Medulla oblongata (tissue), 1 donor: Measurements from ENCODE around the gene HOOK2.
A peak's percentile ranks its signal among the peaks of the same experiment; 100 is the strongest.

Experiments used
- DNase-seq: peaks from one replicate; pipeline ENCODE4 v3.0.0-alpha.2; 2015; ENCODE audit errors: extremely low spot score

HOOK2 gene

DNA sequence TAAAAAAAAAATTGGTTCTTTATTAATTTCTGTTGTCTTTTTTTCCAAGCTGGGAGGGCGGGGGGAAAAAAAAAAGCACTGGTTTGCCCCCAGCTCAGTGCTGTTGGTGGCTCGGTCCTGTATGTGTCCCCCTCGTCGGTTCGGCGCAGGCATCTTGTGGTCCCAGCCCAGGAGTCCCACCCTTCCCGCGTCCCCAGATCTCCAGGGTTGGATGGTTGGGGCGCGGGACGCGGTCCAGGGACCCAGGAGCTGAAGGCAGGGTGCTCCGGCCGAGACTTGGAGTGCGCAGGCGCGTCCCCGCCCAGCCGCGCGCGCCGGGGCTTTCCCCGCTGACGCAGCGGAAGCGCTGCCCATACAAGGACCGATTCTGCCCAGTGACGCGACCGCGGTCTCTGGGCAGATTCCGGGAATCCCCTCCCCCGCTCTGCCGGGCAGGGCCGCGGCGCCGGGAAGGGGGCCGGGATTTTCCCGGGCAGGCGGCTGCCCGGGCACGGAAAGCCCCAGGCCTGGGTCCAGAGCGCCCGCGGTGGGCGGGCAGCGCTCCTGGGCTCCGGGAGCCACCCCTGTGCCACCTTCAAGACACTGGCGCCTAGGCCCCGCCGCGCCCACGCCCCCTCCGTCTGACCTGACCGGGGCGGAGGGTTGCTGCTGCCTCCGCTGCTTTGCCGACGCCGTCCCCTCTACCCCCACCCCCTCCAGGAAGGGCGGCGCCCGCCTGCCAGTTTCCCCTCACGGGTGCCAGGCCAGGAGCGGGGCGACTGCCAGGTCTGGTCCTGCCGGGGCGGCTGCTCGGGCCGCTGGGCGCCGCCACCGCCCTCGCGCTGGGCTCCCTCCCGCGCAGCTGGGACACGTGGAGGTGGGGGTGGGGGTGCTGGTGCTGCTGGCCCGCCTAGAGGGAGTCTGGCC is 18.2 kb upstream of the HOOK2 start:
- peak; percentile 97 for DNase-seq

DNA sequence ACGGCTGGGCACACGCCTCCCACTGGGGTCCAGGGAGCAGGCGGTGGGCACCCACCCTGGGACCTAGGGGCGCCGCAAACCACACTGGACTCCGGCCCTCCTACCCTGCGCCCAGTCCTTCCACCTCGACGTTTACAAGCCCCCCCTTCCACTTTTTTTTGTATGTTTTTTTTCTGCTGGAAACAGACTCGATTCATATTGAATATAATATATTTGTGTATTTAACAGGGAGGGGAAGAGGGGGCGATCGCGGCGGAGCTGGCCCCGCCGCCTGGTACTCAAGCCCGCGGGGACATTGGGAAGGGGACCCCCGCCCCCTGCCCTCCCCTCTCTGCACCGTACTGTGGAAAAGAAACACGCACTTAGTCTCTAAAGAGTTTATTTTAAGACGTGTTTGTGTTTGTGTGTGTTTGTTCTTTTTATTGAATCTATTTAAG is 17.5 kb upstream of the HOOK2 start:
- no peak for DNase-seq

DNA sequence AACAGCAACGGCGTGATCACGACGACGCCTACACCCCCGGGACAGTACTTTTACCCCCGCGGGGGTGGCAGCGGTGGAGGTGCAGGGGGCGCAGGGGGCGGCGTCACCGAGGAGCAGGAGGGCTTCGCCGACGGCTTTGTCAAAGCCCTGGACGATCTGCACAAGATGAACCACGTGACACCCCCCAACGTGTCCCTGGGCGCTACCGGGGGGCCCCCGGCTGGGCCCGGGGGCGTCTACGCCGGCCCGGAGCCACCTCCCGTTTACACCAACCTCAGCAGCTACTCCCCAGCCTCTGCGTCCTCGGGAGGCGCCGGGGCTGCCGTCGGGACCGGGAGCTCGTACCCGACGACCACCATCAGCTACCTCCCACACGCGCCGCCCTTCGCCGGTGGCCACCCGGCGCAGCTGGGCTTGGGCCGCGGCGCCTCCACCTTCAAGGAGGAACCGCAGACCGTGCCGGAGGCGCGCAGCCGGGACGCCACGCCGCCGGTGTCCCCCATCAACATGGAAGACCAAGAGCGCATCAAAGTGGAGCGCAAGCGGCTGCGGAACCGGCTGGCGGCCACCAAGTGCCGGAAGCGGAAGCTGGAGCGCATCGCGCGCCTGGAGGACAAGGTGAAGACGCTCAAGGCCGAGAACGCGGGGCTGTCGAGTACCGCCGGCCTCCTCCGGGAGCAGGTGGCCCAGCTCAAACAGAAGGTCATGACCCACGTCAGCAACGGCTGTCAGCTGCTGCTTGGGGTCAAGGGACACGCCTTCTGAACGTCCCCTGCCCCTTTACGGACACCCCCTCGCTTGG is 16.9 kb upstream of the HOOK2 start:
- peak; percentile 55 for DNase-seq

DNA sequence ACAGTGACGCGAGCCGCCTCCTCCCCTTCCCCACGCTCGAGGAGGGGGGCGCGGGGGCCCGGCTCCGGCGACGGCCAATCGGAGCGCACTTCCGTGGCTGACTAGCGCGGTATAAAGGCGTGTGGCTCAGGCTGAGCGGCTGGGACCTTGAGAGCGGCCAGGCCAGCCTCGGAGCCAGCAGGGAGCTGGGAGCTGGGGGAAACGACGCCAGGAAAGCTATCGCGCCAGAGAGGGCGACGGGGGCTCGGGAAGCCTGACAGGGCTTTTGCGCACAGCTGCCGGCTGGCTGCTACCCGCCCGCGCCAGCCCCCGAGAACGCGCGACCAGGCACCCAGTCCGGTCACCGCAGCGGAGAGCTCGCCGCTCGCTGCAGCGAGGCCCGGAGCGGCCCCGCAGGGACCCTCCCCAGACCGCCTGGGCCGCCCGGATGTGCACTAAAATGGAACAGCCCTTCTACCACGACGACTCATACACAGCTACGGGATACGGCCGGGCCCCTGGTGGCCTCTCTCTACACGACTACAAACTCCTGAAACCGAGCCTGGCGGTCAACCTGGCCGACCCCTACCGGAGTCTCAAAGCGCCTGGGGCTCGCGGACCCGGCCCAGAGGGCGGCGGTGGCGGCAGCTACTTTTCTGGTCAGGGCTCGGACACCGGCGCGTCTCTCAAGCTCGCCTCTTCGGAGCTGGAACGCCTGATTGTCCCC is 16.1 kb upstream of the HOOK2 start, which contains the start of gene JUNB:
Gene JUNB (plus strand): TSS at position 142 of the 706 bp plus-strand sequence. CDS start 286 bp downstream, at position 428.
- DNase-seq = peak; percentile 98

DNA sequence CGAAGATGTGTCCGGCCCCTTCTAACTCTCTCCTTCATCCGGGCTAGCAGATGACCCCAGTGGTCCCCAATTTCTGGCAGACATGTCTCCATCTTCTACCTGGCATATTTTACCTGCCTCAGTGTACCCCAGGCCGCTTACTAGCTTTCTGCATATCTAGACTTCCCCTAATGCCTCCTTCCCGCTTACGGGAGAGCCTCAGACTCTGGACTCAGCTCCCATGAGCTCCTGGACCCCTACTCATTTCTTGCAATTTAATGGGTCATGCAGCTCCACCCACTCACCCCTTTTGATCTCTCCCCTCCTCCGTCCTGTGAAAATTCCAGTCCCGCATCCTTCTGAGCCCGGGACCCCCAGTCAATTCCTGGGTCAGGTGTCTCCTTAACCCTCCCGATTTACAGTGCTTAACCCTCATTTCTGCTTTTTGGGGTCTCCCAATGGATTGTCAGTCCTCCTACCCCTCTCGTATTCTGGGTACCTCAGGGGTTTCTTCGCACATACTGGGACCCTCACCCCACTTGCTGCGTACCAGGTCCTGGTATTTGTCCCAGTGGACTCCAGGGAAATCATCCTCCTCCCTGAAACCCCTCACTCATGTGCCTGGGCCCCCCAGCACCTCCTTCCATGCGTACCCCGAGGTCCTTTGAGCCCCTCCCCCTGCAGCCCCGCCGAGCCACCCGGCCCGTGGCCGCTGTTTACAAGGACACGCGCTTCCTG is 15.4 kb upstream of the HOOK2 start:
- peak; percentile 48 for DNase-seq

DNA sequence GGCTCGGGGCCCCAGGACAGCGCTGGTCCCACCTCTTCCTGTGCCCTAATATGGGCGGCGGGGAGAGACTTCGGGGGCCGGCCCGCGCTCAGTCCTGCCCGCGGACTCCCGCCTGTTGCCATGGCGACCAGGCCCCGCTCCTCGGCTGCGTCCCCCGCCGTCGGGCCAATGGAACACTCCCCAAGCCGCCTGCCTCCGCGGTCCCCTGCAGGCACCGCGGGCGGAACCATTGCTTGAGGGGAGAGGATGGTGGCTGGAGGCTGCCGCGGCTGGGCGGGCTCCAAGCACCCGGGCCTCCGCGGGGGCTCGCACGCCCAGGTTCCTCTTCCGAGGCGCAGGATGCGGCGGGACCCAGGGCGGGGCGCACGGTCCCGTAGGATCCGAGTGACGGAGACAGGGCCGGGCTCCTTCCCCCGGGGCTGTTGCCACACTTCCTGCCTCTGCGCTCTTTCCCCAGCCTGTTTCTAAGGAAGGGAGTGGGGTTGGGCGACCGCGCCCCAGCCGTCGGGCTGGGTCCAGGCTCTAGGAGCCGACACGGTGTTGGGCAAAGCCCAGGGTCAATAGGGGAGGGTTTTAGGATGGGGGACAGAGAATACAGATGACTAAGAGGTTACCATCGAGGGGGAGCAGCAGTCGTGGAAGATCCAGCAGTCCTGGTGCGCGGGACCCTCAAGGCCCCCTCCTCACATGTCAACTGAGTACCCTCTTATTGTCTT is 14.7 kb upstream of the HOOK2 start:
- peak; percentile 96 for DNase-seq

DNA sequence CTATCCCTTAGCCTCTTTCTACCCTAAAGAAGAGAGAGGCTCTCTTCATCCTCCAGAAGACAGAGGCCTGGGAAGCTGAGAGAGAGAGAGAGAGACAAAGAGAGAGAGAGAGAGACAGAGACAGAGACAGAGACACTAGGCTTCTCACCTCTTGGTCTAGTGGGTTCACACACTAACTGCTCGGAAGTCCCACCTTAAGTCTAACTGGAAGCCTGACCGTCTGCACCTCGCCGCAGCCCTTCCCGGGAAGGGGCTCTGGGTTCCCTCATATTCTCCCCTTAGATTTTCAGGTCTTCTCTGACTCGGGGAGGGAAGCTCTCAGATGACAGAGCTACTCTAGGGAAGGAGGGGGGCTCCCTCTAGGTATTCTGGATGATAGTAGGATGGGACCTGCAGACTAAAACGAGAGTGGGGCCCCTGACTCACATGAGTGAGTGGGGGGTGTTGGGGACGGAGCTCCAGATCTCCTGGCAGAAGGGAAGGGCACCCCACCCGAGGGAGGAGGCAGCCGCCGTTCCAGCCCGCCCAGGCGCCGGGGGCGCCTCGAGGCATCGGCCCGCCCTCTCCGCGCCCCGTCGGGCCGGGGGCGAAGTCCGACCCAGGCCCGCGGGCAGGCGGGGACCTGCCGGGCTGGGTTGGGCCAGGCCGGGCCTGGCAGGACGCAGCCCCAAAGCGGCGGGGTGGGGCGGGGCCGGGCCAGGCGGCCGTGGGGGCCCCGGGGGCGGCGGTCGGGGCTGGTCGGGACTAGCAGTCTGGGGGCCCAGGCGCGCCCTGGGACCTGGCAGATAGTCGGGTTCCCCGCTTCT is 13.9 kb upstream of the HOOK2 start:
- DNase-seq = no peak

DNA sequence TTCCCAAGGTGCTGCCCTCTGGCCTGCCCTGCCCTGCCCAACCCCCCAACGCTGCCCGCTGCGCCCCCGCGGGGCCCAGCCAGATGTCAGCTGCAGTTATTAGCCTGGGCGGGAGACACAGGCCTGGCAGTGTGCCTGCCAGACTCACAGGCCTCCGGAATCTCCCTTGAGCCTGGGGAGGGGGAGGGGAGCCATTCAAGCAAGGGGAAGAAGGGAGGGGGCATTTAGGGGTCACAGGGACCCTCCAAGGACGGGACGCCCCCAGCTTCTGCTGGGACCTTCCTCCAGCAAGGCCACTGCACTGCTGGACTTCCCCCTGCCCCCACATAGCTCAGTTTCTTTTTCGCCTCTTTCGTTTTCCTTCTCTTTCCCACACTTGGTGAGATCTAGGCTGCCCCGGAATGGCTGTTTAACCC is 13.3 kb upstream of the HOOK2 start:
- DNase-seq = peak; percentile 84

DNA sequence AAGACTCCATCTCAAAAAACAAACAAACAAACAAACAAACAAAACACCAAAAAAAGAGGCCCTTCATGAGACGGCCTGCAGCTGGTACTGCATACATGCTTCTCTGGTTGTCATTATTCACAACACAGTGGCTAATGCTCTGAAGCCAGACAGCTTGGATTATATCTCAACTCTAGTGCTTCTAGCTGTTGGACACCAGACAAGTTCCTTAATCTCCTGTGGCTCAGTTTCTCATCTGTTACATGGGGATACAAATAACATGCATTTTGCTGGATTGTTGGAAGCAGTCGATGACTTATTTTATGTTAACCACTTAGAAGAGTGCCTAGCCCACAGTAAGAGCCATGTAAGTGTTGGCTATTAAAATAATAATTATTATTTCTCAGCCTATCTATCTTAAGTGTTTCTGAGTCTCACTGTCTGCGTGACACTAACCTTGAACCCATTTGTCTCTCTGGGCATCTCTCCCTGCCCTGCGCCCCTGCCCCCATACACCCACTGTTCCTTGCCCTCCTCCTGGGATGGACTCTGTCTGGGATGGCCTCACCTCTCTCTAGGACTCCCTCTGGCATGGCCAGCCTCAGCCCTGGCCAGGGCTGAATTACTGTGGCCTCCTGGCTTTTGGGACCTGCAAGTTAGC is 12.8 kb upstream of the HOOK2 start:
- peak; percentile 36 for DNase-seq

DNA sequence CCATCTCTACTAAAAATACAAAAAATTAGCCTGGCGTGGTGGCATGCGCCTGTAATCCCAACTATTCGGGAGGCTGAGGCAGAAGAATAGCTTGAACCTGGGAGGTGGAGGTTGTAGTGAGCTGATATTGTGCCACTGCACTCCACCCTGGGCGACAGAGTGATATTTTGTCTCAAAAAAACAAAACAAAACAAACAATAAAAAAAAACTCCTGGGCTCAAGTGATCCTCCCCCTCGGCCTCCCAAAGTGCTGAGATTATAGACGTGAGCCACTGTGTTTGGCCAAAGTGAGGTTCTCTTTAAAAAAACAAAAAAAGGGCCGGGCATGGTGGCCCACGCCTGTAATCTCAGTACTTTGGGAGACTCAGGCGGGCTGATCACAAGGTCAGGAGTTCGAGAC is 12.1 kb upstream of the HOOK2 start:
- DNase-seq = no peak

DNA sequence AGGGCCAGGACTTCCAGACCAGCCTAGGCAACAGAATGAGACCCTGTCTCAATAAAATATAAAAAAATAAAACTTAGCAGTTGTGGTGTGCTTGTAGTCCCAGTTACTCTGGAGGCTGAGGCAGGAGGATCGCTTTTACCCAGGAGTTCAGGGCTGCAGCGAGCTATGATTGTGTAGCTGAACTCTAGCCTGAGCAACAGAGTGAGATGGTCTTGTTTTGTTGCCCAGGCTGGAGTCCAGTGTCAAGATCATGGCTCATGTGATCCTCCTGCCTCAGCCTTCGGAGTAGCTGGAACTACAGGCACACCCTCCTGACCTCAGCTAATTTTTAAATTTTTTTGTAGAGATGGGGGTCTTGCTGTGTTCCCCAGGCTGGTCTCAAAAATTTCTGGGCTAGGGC is 11.6 kb upstream of the HOOK2 start:
- peak; percentile 31 for DNase-seq

DNA sequence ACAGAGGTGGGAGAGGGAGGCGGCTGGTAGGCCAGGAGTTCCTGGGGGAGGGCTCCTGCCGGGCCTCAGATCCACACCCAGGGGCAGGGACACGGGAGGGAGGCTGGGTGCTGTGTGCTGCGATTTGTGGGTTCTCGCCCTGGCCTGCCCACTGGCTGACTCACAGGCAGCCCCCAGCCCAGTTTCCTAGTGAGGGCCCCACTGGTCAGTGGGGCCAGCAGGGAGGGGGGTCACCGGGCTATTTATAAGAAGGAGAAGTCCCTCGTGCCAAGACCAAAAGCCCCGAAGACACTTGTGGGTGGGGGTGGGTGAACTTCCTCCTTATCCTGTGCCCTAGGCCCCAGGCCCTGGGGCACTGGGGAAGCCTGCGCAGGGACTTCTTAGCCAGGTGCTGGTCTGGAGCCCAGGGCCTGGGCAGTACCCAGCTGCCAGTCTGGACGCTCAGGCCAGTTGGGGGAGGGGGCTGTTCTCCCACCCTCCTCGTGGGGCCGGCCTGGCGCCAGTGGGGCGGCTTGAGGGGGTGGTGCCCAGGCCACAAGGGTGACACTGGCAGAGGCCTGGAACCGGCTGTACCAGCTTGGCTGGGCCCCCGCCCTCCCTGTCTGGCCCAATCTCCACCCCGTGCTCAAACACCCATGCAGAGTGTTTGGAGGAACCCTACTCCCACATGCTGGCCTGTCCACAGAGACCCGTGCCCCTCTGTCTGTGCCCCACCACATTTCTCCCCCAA is 11.0 kb upstream of the HOOK2 start:
- DNase-seq = peak; percentile 87

DNA sequence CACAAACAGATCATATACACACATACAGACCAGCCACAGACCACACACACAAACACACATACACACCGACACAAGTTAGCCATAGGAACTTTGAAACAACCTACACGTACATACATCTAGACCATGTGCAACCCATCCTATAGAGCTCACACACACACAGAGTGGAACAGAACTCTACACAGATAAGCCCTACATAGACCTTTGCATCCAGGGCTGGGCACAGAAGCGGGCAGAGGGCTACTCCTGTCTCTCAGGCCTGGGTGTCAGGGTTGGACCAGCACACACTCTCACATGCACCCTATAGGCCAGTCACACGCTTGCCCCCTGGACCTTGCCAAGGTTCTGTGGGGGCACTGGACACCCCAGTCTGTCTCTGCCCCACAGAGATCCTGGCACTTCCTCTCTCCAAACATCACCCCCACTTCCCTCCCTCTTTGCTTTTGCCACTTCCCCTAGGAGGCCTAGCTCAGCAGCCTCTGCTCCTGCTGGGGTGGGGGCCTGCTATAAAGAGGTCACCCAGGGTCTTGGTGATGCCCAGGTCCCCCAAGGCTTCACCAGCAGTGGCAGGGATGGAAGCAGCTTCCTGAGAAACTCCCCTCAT is 10.2 kb upstream of the HOOK2 start:
- DNase-seq = peak; percentile 79

DNA sequence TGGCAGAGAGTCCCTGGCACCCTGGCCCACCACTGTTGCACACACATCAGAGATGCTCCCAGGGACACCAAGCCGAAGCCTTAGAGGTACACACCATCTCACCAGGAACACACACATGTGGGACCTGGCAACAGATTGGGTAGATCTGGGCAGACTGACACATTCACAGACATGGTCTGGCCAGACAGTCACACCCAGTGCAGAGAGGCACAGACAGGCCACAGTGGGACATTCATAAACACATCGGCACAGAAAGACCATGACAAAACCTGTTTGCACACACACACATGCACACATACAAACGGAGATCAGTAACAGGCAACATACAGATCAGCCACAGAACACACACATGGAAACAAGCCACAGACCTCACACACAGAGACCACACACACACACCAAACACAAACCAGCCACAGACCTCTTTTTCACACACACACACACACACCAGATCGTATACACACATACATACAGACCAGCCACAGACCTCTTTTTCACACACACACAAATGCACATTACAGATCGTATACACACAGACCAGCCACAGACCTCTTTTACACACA is 9.6 kb upstream of the HOOK2 start:
- DNase-seq = no peak

DNA sequence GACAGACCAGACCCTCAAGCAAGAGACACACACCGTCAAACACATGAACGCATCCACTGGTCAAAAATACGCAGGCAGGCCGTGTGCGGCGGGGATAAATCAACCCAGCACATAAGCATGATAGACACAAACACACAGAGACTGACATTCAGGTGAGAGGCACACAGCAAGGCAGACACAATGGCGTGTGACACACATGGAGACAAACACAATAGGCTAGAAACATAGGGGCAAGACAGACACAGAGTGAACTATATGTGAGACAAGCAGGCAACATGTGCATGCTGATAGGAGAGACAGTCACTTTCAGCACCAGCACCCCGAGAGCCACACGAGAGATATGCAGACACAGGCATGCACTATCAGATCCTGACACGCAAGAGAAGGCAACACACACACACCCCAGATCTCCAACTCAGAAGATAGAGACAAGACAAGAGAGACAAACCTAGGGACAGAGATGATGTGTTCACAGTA is 9.1 kb upstream of the HOOK2 start:
- DNase-seq = no peak

DNA sequence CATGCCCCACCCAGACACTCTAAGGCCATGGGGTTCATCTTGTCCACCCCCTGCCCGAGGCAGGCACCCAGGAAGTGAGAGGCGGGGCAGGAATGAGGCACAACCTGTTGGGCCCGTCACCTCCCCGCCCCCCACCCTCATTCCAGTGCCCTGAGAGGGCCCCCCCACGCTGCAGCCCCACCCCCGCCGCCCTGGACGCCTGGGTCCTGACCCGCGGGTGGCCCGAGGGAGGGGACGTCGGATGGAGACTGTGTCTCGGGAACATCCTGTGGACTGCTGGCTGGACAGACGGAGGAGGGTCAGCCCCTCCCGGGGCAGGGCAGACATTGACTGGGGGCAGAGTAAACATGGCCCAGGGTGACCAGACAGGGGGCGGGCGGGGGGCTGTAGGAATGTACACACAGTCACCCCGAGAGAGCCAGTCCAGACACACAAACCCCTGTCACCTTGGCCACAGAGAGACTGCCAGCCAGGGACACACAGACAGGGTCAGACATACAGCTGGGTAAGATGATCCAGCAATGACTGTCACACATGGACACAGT is 8.6 kb upstream of the HOOK2 start:
- peak; percentile 17 for DNase-seq

DNA sequence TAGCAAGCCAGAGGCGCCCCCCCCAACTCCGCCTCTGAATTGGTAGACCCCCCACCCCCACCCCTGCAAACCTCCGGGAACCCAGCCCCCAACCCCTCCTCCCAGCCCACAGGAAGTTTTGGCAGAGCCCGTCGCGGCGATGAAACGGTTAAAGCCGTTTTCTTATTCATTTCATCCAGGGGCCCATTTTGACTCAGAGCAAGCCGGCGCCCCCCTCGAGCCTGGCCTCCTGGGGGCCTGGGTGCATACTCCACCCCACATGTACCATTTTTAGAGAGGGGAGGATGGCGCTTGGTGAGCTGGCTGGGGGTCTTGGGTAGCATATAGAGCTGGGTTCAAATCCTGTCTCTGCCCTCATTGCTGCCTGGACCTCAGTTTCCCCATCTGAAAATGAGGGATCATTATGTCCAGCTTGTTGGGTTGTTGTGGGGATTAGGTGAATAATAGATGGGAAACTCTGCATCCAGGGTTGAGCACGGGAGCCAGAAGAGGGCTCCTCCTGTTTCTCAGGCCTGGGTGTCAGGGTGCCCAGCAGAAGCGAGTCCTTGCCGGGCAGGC is 8.0 kb upstream of the HOOK2 start:
- no peak for DNase-seq
